GM12891 (cell line): Measurements from ENCODE around the gene PHOSPHO2.

Experiments
- POLR2A ChIP-seq: IDR thresholded peaks from 2 replicates; pipeline ENCODE4 v1.6.1; 2011; ENCODE audit warnings: low read depth, low read length, control low read depth
- POLR2AphosphoS5 ChIP-seq: IDR thresholded peaks from 2 replicates; pipeline ENCODE4 v1.6.1; 2011; ENCODE audit warnings: low read depth, low read length, control low read depth
- TAF1 ChIP-seq: IDR thresholded peaks from 2 replicates; pipeline ENCODE4 v1.6.1; 2011; ENCODE audit warnings: low read depth, low read length, control low read depth

GRCh38 chr2:169663247-169663646 lies 31.0 kb upstream of the PHOSPHO2 start:
- no peak for TF ChIP-seq POLR2AphosphoS5
- TF ChIP-seq POLR2A = no peak
- TF ChIP-seq TAF1 = no peak
